NCI-H510A treated with DMSO at 0.1 percent for 48 hours (cell line): ENCODE measurements around the gene ASCL2.

Source experiments
- DNase-seq: peaks from one replicate; lab custom pipeline; 2025; lab: John Stamatoyannopoulos, UW

The ASCL2 gene

DNA sequence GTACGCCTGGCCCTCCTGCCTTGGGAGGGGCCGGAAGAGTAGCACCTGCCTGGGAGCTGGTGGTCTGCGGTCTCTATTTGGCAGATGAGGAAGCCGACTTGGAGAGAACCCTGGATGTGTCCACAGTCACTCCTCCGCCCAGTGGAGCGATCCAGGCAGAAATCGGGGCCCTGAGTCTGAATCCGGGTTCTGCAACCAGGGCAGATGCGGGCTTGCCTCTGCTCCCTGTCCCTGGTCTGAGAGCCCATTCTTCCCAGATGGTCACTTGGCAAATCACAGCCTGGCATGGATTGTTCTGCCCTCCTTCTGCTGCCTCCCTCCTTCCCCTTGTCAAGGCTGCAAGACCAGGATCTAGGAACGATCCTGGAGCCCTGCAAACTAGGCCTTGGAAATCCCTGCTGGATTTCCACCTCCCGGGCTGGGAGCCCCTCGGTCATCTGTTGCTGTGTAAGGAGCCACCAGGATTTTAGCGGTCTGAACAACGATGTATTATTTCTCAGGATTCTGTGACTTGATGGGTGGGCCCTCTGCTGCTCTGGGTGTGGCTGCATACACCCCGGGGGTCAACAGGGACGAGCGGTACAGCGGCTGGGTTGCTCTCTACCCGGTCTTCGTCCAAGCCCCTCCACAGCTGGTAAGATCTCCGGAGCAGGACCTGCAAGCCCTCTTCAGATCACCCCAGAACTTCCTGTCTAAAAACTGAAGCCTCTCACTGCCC is 2.0 kb upstream of the ASCL2 start:
- no peak for DNase-seq

DNA sequence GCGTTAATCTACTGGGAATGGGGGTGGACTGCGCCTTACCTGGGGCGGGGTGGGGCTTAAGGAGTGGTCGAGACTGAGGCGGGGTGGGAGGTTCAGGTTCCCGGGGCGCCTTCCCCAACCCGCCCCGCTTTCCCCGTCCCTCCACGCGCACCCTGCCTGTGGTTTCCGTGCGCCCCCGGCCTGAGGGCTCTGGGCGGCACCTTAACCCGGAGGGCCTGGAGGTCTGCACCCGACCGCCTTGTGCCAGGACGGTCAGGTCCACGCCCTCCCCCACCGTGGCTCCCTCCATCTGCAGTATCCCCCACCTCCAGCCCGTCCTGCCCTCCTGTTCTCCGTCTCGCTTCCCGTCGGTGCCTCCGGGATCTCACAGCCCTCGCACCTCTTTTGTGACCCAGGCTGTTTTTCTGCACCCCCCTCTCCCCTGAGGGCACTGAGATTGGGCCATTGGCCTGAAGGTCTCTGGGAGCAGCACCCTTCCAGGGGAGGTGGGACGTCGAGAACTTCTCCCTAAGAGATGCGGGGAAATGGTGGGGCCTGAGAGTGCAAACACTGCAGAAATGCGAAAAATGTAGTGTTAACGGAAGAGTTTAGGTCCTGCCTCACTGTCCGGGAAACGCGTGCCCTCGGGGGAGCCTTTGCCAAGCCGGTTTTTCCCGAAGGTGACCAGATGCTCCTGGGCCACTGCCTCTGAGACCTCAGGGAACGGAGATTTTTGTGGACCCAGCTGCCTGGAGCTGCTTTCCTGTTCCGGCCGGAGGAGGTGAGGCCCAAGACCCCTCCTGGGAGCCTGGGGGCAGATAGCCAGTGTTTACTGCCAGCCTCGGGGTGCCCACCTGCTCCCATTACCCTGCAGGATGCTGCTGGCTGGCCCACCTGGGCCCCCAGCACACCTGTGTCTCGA is 1.2 kb upstream of the ASCL2 start:
- no peak for DNase-seq

DNA sequence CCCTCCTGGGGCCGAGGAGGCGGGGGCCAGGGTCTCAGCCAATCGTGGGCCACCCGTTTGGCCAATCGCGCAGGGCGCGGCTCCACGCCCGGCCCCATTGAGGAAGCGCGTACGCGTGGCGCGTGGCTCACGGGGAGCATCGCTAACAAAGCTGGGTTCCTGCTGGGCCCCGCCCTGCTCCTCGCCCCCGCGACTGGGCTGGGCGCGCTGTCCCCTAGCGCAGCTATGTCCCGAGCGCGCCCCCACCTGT is 614 bp upstream of the ASCL2 start:
- DNase-seq = no peak

DNA sequence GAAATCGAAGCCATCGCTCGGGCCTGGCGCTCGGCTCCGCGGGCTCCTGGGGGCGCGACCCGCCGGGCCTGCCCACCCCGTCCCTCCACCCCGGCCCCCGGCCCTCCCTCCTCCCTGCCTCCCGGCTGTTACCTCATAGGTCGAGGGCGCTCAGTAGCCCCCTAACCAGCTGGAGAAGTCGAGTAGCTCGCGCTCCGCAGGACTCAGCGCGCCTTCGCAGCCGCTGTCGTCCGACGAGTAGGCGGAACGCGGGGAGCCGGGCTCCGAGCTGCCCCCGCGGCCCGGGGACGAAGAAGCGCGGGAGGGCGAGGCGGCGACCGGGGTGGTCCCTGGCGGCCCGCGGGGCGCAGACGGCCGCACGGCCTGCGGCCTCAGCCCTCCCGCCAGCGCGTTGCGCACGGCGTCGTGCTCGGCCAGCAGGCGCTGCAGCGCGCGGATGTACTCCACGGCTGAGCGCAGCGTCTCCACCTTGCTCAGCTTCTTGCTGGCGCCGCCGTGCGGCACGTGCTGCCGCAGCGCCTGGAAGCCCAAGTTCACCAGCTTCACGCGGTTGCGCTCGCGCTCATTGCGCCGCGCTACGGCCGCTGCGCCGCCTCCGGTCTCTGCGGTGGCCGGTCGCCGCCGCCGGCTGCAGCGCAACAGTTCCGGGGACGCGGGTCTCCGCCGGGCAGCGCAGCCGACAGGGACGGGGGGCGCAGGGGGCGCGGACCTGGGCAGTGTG is 627 bp downstream of the ASCL2 start:
- DNase-seq = no peak

DNA sequence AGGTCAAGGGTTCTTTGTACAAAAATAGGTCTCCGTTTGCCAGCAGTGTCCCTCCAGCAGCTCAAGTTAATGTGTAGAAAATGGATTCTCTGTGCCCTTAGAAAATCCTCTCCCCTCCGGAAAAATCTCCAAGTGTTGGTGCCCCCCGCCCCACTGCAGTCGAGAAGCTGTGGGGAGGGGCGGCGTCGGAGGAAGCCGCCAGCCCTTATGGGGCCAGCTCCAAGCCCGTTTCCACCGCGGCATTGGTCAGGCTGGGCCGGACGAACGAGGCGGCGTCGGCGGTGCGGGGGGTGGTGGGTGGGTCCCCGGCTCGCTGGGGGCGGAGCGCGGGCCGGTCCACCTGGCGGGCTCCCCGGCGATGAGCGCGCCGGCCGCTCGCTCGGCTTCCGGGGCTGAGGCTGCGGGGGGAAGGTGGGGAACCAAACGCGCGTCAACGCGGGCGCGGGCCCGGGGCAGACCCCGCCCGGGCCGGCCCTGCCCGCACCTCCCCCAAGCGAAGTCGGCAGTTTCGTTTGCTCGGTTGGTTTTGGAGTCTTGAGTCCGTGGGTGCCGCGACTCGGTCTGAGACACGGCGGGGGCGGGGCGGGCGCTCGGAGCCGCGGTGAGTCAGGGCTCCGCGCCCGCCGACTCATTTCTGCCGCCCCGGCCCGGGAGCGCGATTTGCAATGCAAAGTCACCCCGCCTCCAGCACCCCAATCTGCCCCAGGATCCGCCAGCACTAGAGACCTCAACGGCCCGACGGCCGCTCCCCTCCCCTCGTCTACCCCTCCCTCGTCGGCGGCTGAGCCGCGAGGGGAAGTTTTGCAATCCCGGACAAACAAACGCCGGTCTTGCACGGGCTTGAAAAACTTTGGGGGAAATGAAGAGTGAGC is 1.4 kb downstream of the ASCL2 start:
- DNase-seq = no peak

DNA sequence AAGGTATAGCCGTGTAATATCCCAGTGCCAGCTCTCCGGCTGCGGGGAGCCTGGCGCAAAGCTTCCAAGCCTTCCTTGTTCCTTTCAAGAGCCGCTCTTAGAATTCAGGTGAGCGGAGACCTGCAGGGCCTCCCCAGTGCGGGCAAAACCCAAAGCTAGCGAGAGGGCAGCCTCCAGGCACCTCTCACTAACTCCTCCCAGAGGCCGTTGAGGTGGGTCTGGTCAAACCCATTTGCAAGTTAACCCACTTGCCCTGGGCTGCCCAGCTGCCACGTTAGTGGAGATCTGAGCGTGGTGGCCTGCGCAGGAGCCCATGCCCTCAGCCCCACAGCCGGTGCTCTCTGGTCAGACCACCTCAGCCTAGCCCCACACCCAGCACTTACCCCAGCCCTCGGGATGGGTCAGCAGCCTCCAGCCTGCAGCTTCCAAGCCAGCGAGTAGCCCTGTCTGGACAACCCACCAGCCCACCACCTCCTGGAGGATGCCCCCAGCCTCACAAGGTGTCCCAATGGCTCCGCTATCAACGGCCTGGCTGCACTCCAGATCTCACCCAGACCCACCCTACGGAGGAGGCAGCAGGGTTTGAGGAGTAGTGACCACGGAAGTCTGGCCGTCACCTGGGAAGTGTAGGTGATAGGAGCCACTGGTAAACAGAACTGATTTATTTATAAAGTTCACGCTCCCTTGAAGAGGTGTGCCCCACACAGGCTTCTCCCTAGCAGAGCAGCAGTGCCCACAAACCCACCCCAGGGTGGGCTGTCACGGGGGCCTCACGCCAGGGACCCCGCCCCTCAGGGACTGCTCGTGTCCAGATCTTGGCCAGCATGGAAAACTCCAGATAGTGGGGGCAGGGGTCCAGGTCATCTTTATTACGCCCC is 2.3 kb downstream of the ASCL2 start:
- no peak for DNase-seq

DNA sequence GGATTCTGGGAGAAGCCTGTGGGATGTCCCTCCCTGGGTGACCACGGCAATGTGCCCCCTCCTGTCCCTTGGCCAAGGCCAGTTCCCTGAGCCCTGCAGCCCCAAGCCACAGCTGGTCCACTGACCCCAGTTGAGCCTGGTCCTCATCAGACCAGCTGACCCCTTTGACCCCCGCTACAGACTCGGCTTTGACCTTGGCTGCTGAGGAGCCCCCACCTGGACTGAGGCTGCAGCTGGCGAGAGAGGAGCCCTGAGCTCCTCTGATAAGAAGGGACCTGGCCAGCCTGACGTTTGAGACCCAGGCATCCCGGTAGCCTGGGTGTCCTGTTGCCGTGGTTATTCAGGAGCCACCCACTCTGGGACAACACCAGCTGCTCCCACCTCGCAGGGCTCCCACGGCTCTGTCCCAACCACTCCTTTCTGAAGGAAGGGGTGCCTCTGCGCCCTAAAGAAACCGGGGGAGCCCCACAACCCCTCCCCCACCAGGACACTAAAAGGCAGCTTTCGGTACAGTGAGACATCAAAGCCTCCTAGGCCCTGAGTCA is 3.0 kb downstream of the ASCL2 start:
- DNase-seq = no peak

DNA sequence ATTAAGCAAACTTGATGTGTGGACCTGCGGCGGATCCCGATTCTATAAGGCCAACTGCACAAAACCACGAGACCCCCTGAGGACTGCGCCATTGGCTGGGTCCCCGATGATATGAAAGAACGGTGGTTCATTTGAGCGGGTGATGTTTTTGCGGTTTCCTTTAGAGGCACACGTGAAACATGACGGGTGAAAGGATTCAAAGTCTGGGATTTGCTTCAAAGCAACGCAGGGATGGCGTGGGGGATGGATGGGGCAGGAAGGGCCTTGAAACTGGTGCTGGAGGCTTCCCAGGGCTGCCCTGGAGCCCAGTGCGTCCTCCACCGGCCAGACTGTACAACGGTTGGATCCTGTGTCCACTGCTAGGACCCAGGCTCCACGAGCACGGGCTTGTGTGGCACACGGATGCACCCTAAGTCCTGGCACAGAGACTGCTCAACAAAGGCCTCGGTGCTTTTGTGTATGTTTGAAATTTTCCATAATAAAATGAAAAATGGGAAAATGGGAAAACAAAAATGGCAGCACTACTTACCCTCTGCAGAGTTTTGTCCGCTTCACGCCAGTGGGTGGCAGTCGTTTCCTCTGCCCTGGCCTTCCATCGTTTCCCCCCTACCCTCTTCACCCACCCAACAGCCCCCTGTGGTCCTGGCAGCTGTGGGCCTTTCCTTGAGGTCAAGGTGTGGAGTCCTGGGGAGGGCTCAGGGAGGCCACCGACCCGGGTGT is 3.6 kb downstream of the ASCL2 start:
- DNase-seq = no peak

DNA sequence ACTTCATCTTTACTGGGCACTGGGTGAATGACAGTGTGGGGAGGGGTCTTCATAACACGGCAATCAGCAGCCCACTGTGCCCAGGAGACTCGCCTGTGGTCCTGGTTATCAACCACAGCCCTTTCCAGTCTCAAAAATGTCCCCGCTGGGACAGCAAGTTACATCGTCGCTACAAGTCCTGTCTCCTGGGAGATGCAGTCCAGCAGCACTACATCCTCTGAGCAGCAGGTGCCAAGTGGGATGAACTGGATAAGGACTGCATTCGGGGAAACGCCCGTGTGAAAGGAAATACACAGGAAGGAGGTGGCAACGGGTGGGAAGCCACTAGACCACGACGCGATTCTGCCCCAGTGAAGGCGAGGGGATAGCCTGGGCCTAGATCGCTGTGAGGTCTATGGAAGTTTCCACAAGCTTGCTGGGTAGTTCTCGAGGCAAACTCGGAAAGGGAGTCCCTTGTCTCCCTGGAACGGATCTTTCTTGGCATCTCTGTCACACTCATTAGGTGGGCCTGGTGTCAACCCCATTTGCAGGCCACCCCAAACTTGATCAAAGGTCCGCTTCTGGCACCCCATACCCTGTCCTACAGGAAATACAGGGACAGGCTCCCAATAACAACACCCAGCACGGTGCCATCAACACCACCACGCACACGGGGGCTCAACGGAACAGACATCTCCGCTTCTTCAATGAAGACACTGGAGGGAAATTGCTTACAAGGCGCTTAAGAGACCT is 4.4 kb downstream of the ASCL2 start:
- no peak for DNase-seq

DNA sequence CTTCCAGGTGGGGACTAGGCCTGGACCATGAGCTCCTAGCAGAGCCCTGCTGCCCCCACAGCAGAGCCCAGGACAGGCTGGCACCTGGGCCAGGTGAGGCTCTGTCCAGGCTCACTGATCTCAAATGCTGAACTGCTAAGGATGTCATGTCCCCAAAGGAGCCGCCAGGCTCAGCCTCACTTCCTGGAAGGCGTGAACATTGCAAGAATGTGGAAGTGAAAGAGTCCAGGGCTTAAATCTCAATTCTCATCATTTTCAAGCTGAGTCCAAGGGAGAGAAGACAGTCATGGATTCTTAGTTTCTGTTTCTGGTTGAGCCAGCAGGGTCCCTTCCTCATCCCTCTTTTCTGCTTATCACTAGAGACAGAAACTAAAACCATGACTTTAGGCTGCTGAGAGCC is 5.0 kb downstream of the ASCL2 start:
- DNase-seq = no peak

DNA sequence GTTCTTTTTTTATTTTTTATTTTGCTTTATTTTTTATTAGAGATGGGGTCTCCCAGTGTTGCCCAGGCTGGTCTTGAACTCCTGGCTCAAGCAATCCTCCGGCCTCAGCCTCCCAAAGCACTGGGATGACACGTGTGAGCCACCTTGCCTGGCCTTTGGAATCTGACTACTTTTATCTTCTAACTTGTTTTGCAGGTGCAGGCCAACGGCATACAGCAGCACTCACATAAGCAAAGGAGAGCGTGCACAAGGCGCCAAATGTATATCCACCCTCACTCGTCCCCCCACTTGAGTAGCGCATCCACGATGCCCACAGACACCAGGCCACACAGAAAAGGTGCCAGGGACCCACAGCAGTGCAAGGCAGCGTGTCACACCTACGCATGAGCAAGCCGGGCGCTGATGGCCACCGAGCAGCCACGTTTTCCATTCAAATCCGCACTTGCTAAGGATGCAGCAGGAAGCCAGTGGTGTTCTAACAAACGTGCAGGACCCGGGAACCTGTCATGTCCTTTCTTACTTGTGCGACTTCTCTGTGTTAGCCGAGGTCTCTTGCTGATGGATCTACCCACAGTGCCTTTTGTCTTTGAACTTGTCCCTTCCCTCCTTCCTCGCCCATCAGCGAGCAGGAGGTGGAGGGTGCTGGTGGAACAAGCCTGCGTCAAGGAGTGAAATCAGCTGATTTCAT is 5.9 kb downstream of the ASCL2 start:
- no peak for DNase-seq

DNA sequence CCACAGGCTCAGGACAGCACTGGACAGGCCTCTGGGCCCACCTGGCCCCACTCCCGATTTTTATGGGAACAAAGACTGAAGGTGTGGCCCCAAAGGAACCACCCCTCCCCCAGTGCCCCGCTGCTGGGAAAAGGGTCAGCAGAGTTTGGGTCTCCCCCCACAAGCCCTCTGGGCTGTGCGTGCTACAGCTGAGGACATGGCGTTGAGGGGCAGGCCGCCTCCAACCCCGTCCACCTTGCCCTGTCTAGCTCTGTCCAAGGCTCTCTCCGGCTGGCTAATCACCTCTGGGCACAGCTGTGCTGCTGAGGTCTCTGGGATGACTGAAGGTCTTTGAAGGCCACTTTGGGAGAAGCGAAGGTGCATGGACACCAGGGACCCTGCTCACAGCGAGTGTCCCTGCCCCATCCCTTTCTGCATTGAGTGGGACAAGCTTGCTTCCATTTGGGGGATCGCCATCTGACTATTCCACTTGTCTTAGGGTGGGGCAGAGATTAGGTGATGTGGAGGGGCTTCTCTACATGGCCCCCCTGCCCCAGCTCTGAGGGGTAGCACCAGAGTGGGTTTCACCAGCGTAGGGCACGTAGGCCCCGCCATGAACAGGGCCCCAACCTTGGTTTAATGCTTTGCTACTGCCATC is 6.5 kb downstream of the ASCL2 start:
- DNase-seq = no peak

DNA sequence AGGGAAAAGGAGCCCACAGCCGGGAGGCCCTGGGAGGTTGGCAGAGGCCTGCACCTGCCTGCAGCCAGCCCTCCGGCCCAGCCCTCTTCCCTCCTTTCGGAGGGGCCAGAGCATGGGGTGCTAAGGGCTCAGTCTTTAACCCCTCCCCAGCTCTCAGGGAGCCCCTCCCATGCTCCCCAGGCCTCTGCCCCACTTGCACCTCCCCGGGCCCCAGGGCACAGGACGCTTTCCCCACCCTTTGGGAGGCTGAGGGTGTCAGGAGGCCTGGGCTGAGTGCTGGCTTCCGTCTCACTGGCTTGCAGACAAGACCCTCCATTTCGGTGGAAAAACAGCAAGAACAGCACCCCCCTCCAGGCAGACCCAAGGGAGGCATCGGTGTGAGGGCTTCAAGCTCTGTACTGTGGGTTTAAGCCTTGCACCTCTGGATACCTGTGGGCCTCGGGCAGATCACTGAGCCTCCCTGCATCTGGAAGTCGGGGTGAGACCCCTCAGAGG is 7.3 kb downstream of the ASCL2 start:
- no peak for DNase-seq

DNA sequence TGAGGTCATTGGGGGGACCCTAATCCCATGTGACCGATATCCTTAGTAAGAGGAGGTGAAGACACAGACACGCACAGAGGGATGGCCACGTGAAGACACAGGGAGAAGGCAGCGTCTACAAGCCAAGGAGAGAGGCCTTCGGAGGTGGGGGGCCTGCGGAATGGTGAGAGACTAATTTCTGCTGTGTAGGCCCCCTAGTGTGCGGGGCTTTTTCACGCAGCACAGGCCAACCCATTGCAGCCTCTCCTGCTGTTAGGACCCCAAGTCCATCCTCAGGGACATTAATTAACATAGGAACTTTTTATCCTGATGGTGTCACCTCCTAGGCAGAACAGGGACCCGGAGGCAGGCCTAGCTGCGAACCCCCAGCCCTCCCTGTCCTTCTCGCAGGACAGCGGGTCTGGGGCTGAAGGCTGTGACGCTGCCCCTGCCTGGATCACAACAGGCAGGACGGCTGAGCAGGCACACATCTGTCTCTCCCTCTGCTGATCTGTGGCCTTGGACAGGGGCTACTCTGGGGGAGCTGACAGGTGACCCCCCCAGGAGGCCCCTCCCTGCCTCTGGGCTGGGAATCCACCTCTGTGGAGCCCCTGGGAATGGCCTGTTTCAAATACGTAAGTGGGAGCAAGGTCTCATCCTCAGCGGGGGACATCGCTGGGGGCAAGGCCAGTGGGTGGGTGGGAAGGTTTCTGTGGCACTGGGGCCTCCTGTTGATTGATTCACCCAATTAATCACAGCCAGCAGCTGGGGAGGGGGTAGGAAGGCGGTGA is 7.9 kb downstream of the ASCL2 start:
- no peak for DNase-seq

DNA sequence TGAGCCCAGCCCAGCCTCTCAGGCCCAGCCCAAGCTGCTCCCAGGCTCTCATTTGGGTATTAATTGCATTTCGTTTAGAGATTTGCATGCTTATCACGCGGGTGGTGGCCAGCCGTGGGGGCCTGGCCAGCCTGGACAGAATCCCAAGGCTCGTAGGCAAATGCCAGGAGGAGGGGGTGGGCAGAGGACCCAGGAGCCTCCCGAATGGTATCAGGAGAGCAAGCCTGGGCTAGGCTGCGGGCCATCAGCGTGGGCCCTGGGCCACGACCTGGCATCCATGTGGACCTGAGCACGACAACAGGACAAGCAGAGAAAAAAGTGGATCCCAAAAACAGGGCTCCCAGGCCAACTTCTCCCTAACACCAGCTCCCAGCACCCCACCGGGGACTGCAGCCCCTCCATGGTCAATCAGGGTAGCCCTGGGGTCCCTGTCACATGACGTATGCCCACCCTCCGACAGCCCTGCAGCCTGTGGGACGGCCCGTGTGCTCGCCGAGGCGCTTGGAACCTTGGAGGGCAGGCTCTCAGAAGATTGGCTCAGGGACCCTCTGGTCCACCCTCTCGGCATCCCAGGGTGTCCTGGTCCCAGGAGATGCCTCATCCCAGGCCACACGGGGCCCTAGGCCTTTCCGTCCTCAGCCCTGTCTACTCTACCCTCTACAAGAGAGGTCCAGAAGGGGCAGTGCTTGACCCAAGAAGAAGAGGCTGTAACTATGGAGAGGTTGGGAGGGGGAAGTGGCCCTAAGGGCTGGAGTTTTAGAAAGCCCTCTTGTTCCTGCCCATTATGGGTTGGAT is 8.8 kb downstream of the ASCL2 start:
- DNase-seq = no peak
